Right lobe of liver (tissue), 4 donors: ENCODE data around the gene POU4F3.

Experiments used
- CTCF ChIP-seq, 4 donors: fragments of 200-600 bp in 3 of 4; fragments of 450-650 bp in 1 of 4; IDR thresholded peaks; one replicate each; pipeline versions ENCODE4 v1.5.1 to v1.8.0; 2016 to 2022; ENCODE audit warnings: antibody characterized with exemption in 4 of 4, mild to moderate bottlenecking in 2 of 4
- POLR2A ChIP-seq: fragments of 450-650 bp; IDR thresholded peaks from one replicate; pipeline ENCODE4 v1.6.1; 2017; ENCODE audit warnings: antibody characterized with exemption, mild to moderate bottlenecking
- donor health status: DM: no; HTN: no; CAD: no.
- donor health status: DM: no; HTN: no; CAD: no.
- donor health status: DM: no; HTN: yes; CAD: no.

- TF ChIP-seq CTCF (IDR thresholded peaks at IDR 0.05) (no peak), POLR2A (no peak)
These were observed 7.2 kb upstream of the POU4F3 start for GRCh38 chr5:146331423-146331822.
